GM18868 (cell line): ENCODE measurements around the gene IRF2BP2.

Source experiments
- ATAC-seq: cut with Tn5 transposase; IDR thresholded peaks from one replicate; pipeline ENCODE4 v1.9.1; 2021; ENCODE audit warnings: mild to moderate bottlenecking, moderate library complexity; ENCODE audit not compliant: unreplicated experiment

The IRF2BP2 gene

GRCh38 chr1:234585330-234586055, 24.5 kb downstream of the IRF2BP2 start:
- no peak for ATAC-seq

DNA sequence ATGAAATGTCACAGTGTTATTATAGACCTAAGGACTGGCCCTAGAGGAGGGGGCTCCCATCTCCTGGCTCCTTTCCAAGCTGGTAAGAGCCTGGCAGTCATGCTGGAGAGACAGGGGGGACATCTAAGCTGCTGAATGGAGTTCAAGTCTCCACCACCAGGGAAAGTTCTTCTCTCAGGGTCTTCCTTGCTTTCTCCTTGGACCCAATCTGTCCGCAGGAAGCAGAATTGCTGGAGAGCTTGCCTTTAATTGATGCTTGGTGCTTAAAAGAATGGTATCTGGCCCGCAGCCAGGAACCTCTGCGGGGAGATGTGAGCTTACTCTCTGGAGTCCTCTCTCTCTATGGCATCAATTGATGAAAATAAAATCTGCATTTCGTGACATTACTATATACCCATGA, 25.1 kb downstream of the IRF2BP2 start:
- no peak for ATAC-seq

DNA sequence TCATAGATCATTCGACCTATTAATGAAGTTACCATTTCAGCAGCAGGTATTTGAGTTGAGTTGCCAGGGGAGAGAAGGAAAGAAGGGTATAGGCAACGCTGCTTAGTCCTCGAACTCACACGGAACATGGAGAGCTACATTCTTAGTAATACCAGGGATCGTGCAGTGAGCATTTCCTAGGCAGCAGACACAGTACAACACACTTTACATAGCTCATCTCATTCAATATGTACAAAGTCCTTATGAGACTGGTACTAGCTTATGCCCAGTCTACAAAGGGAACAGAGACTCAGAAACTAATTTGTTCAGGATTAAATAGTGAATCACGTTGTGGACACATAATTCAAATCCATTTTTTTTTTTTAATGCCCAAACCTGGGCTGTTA, 25.6 kb downstream of the IRF2BP2 start:
- ATAC-seq: no peak

DNA sequence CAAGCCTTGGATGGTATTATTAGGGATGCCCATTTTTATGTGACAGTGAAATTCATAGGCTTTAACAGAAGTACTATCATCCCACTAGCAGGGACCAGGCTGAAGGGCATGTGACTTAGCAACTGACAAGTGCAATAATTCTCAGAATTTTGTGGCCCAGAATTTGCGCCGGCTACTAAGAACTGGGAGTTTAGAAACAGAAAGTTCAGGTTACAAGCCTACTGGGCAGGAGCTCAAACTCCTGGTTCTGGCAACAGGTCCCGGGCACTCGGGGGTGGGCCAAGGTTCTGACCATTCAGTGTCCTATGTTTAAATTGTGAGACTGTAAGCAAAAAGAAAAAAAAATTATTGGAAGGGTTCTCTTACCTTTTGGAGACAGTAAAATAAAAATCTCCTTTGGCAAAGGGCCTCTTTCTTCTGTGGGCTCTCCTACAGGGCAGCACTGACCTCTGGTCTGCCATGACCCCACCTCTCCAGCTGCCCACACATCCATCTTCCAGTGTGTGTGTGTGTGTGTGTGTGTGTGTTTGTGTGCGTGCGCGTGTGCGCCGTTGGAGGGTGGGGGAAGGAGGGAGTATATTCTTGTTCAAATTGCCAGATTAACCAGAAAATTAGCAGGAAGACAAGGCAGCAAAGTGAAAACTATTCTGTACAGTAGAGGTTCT, 26.1 kb downstream of the IRF2BP2 start:
- ATAC-seq: no peak

GRCh38 chr1:234582681-234583301, 27.2 kb downstream of the IRF2BP2 start:
- no peak for ATAC-seq

- ATAC-seq: no peak
These were observed 27.8 kb downstream of the IRF2BP2 start for GRCh38 chr1:234582186-234582585.

GRCh38 chr1:234581063-234581714, 28.8 kb downstream of the IRF2BP2 start:
- ATAC-seq: no peak

- ATAC-seq: no peak
These were observed 30.0 kb downstream of the IRF2BP2 start for GRCh38 chr1:234579967-234580366.

DNA sequence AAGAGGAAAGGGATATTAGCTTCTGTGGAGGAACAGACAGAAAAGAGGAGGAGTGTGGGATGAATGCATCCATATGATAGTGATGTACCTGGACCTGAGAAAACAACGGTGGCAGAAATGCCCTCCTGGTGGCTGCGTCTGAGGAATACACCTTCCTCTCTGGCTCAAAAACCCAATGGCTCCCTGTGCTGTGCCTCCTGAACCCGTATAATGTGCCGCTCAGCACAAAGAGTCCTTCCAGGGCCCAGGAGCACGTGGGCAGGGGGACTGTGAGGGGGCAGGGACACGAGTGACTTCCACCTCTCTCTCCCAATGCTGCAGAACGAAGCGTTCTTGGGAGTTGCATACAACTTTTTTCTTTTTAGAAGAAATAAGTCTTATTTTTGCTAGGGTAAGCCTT, 31.2 kb downstream of the IRF2BP2 start:
- no peak for ATAC-seq

GRCh38 chr1:234578087-234578486, 31.9 kb downstream of the IRF2BP2 start:
- ATAC-seq: no peak

DNA sequence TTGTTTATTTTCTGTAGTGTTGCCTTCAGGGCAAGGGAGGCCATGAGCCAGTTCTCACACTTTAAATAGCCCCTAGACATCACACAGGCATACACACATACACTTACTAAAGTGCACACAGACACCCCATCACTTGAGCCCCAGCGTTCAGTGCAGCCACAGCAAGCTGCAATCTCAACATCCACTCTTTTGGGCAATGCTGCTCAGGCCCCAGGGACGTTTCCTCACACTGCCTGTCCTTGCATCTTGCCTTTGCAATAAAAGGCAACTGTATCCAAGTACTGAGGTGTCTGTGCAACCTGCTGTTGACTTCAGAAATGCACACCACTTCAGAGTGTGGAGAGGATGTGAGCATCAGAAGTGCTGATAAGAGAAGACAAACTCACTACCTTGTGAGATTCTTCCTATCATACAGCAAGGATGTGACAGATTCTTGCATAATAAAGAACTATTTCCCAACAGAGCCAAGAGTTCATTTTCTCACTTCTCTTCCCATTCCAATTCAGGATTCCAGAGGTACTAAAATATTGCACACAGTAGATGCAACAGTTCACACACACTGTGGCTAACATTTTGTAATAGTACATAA, 36.2 kb downstream of the IRF2BP2 start:
- ATAC-seq: no peak

- no peak for ATAC-seq
These were observed 37.0 kb downstream of the IRF2BP2 start for GRCh38 chr1:234572966-234573365.

DNA sequence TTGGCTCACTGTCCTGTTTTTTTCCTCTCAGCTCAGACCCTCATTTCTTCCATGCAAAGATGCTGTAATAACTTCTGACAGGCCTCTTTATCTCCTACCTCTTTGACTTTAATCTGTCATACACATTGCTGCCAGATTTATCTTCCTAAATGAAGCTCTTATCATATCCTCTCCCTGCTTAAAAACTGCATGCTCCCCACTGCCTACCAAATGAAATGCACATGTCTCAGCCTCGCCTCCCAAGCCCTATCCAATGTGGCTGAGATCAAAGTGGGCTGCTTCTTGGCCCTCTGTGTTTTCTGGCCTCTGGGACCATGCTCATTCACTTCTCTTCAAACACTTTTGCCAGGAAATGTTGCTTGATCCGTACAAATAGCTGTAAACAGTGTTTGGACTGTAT, 38.3 kb downstream of the IRF2BP2 start:
- ATAC-seq: no peak

DNA sequence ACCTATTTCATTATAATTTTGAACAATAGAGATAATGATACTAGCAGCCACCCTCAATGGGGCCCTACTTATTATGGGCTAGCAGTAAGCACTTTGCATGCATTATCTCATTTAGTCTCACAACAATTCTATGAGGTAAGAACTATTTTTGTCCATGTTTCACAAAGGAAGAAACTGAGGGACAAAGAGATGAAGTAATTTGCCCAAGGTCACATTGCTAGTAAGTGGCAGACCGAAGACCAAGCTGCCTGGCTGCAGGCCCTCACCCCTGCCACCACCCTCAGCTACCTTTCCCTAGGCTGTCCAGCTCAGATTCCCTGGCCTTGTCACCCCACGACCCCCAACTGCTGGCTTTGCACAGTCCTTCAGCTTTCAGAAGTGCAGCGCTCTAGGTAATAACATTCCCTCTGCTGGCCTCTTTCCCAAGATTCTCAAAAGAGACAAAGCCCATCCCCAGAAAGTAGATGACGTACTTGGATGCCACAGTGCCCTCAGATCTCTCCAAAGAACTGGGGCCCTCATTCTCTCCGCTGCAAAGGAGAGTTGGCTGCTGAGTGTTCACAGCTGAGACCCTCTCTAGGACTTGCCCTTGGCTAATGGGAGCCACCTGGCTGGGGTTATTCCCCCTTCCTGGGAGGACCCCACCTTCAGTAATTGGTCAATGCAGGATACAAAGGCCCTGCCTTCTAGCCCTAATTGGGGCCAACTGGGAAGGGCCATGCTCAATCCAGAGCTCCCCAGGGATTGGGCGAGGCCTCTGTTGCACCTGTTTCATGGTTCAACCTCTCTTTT, 39.5 kb downstream of the IRF2BP2 start:
- ATAC-seq: no peak

GRCh38 chr1:234568345-234568744, 41.6 kb downstream of the IRF2BP2 start:
- no peak for ATAC-seq

DNA sequence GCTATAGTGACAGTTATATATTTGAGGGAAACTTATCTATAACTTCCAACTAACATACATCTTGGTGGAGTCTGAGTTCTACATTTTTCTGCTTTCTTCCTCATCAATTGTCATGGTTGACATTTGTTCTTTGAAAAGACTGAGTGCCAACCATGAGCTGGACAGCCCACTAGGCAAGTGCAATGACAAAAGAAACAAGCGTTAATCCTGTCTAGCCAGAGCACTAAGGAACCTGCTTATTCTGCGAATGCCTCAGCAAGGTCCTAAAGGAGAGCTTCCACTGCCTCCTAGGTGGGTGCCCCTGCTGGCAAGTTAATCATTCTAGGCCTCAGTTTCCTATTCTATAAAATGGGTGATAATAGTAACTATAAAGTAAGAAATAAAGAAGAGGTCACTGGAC, 44.8 kb downstream of the IRF2BP2 start:
- ATAC-seq: no peak

DNA sequence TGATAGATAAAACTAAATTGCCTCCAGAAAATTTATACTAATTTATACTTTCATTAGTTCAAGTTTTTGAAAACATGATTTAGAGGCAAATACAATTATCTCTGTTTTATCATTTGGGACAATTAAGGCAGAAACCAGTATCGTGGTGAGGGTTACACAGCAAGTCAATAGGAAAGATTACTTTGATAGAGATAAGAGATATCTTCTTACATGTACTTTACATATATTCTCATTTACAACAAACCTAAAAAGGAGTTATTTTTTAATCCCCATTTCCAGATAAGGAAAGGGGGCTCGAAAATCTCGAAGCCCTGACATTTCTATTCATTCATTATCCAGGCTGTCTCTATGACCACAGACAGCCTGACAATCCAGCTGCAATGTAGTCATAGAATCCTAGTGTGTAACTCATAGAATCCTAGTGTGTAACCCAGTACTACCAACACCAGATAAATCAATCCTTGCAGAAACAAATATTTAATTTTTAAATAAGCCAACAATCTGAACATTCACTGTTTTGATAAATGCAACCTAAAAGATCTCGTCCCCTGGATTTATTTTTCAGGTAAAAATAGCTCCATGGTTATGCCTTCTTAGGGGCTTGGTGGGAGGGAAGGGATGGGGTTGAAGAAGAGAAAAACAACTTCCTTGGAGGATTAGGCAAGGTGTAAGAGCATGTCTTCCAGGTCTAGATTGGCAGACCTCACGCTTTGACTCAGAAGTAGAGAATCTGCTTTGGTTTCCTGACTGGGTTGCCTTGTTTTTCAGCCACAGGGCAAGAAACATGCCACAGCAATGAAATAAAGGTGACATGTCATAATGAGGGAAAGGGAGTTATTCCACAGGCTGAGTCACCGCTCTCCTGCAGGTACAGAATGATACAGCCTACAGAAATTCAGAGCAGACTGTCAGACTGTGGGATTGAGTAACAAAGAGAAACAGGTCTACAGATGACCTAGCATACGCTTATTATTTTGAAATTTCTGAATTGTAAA, 45.6 kb downstream of the IRF2BP2 start:
- no peak for ATAC-seq

GRCh38 chr1:234562334-234562733, 47.6 kb downstream of the IRF2BP2 start:
- no peak for ATAC-seq

- no peak for ATAC-seq
These were observed 48.7 kb downstream of the IRF2BP2 start for GRCh38 chr1:234561319-234561718.
